ENCODE results near the gene CSPG4. TPM values are rescaled to one million over a fixed set of nuclear protein-coding genes. Genes with fewer than 3 reads are reported as not detected.

Gene CSPG4
- total RNA-seq, 1 donor from 2014 or later = 0.79 TPM

GRCh38 chr15:75631935-75632334 is 80.7 kb downstream of the CSPG4 start:
- no peaks in the 10 kb centered on the region for H3K27me3 ChIP-seq (ENCODE audit: control insufficient read depth, insufficient read depth, low read length)
- no peak for TF ChIP-seq CTCF (IDR thresholded peaks at IDR 0.05; ENCODE audit: insufficient read depth, low read length, severe bottlenecking)
- DNase-seq (ENCODE audit: low read depth) = no peak
- no peak for FAIRE-seq
- no peak overlapping the region for H3K4me3 ChIP-seq (ENCODE audit: low read depth, low read length)
- H3K36me3 ChIP-seq (ENCODE audit: control insufficient read depth, insufficient read depth, low read length) = no peaks in the 10 kb centered on the region

- Histone ChIP-seq H3K36me3 (ENCODE audit: control insufficient read depth, insufficient read depth, low read length) (no peaks in the 10 kb centered on the region), H3K27me3 (ENCODE audit: control insufficient read depth, insufficient read depth, low read length) (no peaks in the 10 kb centered on the region), H3K4me3 (ENCODE audit: low read depth, low read length) (peak within 1 kb of the TSS; percentile 77)
- TF ChIP-seq CTCF (IDR thresholded peaks at IDR 0.05; ENCODE audit: insufficient read depth, low read length, severe bottlenecking) = no peak
- DNase-seq (ENCODE audit: low read depth) (peak; percentile 71), FAIRE-seq (no peak)
These were observed 86.9 kb downstream of the CSPG4 start, which contains the start of gene SNUPN for GRCh38 chr15:75625542-75626347. SNUPN (minus strand) TSS chr15:75625725; CDS start chr15:75621051, 4,674 bp downstream.

Other genes starting within 250 kb of the CSPG4 start
- gene PTPN9, start 133.5 kb downstream of the CSPG4 start, total RNA-seq = 12.6 and 17.4 TPM in 2 replicates
- 16.1 and 18.8 TPM in 2 replicates for gene SNUPN, start 87.1 kb downstream of the CSPG4 start, total RNA-seq
- 95.0 and 215 TPM in 2 replicates for gene IMP3, start 72.6 kb downstream of the CSPG4 start, total RNA-seq
- gene SNX33, start 64.9 kb downstream of the CSPG4 start, total RNA-seq = 15.0 and 19.8 TPM in 2 replicates
- 28.8 and 32.1 TPM in 2 replicates for gene UBE2Q2, start 130.6 kb upstream of the CSPG4 start, total RNA-seq
- 59.8 and 87.4 TPM in 2 replicates for gene FBXO22, start 191.0 kb upstream of the CSPG4 start, total RNA-seq

Measured in bronchial epithelial cell (primary cell).